Colonic mucosa (tissue), 4 donors: ENCODE measurements around the gene LRSAM1. TPM values are rescaled to one million over a fixed set of nuclear protein-coding genes. Genes with fewer than 3 reads are reported as not detected.

Source experiments
- DNase-seq: peaks from one replicate; pipeline ENCODE4 v3.0.0-alpha.2; 2020
- H3K27ac ChIP-seq: fragments of 200-600 bp; one replicate; pipeline ENCODE4 v1.8.0; 2021
- H3K27me3 ChIP-seq: fragments of 200-600 bp; one replicate; pipeline ENCODE4 v1.8.0; 2021
- H3K36me3 ChIP-seq: fragments of 200-600 bp; one replicate; pipeline ENCODE4 v1.8.0; 2021
- H3K4me1 ChIP-seq: fragments of 200-600 bp; one replicate; pipeline ENCODE4 v1.8.0; 2021; ENCODE audit warnings: mild to moderate bottlenecking
- H3K4me3 ChIP-seq: fragments of 200-600 bp; one replicate; pipeline ENCODE4 v1.8.0; 2021
- H3K9ac ChIP-seq, 2 donors: one replicate each; pipeline ENCODE4 v1.7.0; 2013; ENCODE audit warnings: control low read depth in 2 of 2, low read depth in 2 of 2, low read length in 2 of 2
- H3K9me3 ChIP-seq: fragments of 200-600 bp; one replicate; pipeline ENCODE4 v1.8.0; 2021
- intact Hi-C: fragments of 100-400 bp; cut with DNase I; formaldehyde crosslinking; loops from one replicate; pipeline ENCODE4 v1.14.1; 2022
- total RNA-seq, 2 donors: library from RNA; stranded (reverse); fragmentation: NEBNext Ultra II Directional in 1 of 2; extraction: Animal tissue kit (Norgen Biotek cat#: 25700) in 1 of 2; gene quantifications; one replicate each; pipeline ENCODE4 v1.2.1, GENCODE V29; 2021
- TF ChIP-seq, protein P1 (sequence below): fragments of 200-600 bp; IDR thresholded peaks from one replicate; pipeline ENCODE4 v1.8.0; 2022; ENCODE audit warnings: antibody characterized with exemption, mild to moderate bottlenecking
- donor health status: healthy.
- donor health status: DM: no; HTN: no; CAD: no.
- donor health status: DM: no; HTN: no; CAD: no.

The LRSAM1 gene
- total RNA-seq, 2 donors from 2014 or later = 14.7 to 15.6 TPM

DNA sequence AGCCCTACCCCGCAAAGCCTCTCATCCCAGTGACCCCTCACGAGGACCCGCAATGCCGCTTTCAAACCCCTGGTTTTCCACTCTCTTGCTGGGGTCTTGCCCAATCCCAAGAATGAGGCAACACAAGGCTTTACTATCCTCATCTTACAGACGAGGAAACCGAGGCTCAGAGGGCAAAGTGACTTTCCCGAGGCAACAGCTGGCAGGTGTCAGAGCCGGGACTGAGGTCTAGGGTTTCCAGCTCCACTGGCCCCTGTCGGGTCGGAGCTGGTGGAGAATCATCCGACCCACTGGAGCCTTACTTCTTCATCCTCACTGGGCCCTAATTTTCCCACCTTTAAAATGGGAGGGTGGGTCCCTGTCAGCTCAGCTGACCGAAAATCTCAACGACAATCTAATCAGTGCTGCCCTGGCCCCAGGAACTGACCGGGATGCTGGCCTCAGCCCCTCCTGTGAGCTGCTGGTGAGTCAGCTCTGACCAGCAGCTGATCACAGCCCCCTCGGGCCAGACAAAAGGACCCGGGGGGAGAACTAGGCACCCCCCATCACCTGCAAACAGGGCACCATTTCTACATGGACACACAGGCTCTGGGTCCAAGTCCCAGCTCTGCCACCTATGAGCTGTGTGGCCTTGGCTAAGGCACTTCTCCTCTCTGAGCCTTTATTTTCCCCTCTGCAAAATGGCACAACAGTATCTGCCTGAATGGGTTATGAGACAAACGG lies 88.1 kb downstream of the LRSAM1 start:
- Histone ChIP-seq H3K9me3 (no peaks in the 10 kb centered on the region), H3K27ac (peak overlapping the region; percentile 40), H3K36me3 (no peaks in the 10 kb centered on the region), H3K27me3 (no peaks in the 10 kb centered on the region), H3K4me1 (peaks cover 5% of the 10 kb centered on the region), H3K9ac (no peak overlapping the region), H3K4me3 (no peak overlapping the region)
- intact Hi-C loops = no loop called here
- no peak for DNase-seq
- TF ChIP-seq, protein P1, sequence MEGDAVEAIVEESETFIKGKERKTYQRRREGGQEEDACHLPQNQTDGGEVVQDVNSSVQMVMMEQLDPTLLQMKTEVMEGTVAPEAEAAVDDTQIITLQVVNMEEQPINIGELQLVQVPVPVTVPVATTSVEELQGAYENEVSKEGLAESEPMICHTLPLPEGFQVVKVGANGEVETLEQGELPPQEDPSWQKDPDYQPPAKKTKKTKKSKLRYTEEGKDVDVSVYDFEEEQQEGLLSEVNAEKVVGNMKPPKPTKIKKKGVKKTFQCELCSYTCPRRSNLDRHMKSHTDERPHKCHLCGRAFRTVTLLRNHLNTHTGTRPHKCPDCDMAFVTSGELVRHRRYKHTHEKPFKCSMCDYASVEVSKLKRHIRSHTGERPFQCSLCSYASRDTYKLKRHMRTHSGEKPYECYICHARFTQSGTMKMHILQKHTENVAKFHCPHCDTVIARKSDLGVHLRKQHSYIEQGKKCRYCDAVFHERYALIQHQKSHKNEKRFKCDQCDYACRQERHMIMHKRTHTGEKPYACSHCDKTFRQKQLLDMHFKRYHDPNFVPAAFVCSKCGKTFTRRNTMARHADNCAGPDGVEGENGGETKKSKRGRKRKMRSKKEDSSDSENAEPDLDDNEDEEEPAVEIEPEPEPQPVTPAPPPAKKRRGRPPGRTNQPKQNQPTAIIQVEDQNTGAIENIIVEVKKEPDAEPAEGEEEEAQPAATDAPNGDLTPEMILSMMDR = no peak

DNA sequence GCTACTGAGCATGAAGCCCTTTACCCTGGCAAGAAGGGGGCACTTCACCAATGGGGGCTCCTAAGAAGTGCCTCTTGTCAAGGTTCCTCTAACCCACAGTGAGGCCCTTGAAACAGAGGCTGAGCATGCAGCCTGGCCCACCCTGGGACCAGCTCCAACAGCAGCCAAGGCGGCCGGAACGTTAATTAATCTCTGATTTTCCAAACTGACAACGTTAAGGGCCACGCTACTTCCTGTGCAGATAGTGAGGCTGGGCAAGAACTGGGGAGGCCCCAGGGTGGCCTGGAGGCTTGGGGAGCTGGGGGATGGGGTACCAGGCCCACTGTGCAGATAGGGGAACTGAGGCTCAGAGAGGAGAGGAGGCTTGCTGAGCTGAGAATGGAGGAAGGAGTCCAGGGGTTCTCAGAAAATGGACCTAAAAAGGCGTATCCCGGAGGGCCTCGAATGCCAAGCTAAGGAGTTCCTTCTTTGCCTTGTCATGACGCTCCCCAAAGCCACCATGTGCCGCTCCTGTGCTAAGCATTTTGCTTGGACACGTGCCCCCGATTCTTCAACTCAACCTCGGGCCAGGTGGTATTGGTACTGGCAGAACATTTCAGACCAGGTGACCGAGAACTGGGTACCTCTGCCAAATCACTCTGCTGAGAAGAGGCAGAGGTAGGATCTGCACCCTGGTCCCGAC lies 88.8 kb downstream of the LRSAM1 start:
- peaks cover 5% of the 10 kb centered on the region for H3K4me1 ChIP-seq
- peak overlapping the region; percentile 40 for H3K27ac ChIP-seq
- H3K4me3 ChIP-seq = no peak overlapping the region

DNA sequence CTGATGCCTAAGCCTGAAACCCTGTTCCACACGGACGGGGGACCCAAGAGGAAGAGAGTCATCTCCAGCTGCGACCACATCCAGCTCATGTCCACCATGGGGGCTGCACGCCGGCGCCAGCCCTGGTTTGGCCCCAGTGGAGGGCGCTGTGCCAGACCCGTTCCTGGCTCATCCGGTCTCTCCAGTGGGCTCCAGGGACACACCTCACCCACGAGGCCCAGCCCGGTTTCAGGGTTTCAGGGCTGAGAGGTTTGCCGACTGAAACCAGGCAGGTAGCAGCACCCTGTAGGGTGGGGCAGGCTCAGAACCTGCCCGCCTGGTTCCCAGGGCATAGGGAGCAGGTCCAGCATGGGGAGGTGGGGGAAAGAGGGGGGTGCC lies 89.3 kb downstream of the LRSAM1 start:
- peak overlapping the region; percentile 40 for H3K27ac ChIP-seq
- H3K9ac ChIP-seq = no peak overlapping the region
- peaks cover 6% of the 10 kb centered on the region for H3K4me1 ChIP-seq
- no peaks in the 10 kb centered on the region for H3K9me3 ChIP-seq
- H3K36me3 ChIP-seq = no peaks in the 10 kb centered on the region
- H3K27me3 ChIP-seq = no peaks in the 10 kb centered on the region
- no peak for DNase-seq
- no peak overlapping the region for H3K4me3 ChIP-seq
- intact Hi-C loops = no loop called here
- TF ChIP-seq, protein P1 = no peak

More for the DNA sequence above, 88.8 kb downstream of the LRSAM1 start:
- TF ChIP-seq, protein P1 = no peak
- Histone ChIP-seq H3K9me3 (no peaks in the 10 kb centered on the region), H3K27me3 (no peaks in the 10 kb centered on the region), H3K9ac (no peak overlapping the region), H3K36me3 (no peaks in the 10 kb centered on the region)
- intact Hi-C loops = no loop called here
- DNase-seq = no peak

DNA sequence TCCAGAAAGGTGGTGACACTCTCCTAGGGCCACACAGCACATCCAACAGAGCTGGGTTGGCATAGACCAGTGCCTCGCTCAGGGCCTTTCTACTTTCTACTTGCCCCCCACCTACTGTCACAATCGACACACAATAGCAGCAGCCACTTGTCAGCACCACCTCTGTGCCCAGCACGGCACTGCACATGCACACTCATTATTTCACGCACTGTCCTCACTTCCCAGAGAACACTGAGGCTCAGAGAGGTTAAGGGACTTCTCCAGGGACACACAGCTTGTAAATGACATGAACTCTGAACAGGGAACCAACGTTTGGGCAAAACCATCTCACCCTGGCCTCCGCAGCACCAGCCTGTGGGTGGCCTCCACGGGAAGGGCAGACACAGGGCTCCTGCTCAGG lies 89.9 kb downstream of the LRSAM1 start:
- Histone ChIP-seq H3K4me3 (no peak overlapping the region), H3K9ac (no peak overlapping the region), H3K27ac (no peak overlapping the region), H3K4me1 (peaks cover 11% of the 10 kb centered on the region), H3K27me3 (no peaks in the 10 kb centered on the region), H3K36me3 (no peaks in the 10 kb centered on the region), H3K9me3 (no peaks in the 10 kb centered on the region)
- DNase-seq = no peak
- intact Hi-C loops = no loop called here
- TF ChIP-seq, protein P1 = no peak

DNA sequence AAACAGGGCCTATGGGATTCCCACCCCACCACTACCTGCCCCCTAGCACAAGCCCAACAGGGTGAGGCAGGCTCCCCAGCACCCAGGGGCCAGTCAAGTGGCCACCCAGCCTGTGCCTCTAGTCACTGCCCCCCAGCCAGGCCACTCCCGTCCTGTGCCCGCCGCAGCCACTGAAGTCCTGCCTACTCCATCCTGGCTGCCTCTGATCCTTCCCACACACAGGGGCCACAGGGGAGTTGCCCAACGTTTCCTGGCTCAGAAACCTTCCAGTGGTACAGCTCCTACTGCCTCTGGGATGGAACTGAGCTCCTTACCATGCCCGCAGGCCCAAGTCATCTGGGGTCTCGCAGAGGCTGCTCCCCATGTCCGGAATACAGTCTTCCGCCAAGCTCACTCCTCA lies 90.6 kb downstream of the LRSAM1 start:
- Histone ChIP-seq H3K27ac (no peak overlapping the region), H3K36me3 (no peaks in the 10 kb centered on the region), H3K27me3 (no peaks in the 10 kb centered on the region), H3K9me3 (no peaks in the 10 kb centered on the region), H3K4me1 (peaks cover 15% of the 10 kb centered on the region), H3K9ac (no peak overlapping the region), H3K4me3 (no peak overlapping the region)
- DNase-seq = no peak
- intact Hi-C loops = no loop called here
- TF ChIP-seq, protein P1 = no peak
